NCI-H460 (cell line): Measurements from ENCODE around the gene ARHGAP6. TPM values are rescaled to one million over a fixed set of nuclear protein-coding genes. Genes with fewer than 3 reads are reported as not detected.
"Not testable (repeated sequence)": the region's sequence is repeated elsewhere in the genome, so short reads cannot be mapped to it uniquely, and the experiment has no call there.

Source experiments
- DNase-seq: peaks from one replicate; pipeline ENCODE4 v3.0.0-alpha.2; 2016; ENCODE audit warnings: low read depth; ENCODE audit errors: extremely low read depth
- total RNA-seq: library from RNA; depleted of rRNA; stranded (reverse); fragments of >200 nt; shearing (Covaris generic); gene quantifications from 2 replicates; pipeline ENCODE4 v1.2.3, GENCODE V29; 2014

Gene ARHGAP6
- total RNA-seq, 1 experiment from 2014 or later: 0.07 TPM

GRCh38 chrX:11648705-11649519 is 16.8 kb downstream of the ARHGAP6 start:
- no peak for DNase-seq

DNA sequence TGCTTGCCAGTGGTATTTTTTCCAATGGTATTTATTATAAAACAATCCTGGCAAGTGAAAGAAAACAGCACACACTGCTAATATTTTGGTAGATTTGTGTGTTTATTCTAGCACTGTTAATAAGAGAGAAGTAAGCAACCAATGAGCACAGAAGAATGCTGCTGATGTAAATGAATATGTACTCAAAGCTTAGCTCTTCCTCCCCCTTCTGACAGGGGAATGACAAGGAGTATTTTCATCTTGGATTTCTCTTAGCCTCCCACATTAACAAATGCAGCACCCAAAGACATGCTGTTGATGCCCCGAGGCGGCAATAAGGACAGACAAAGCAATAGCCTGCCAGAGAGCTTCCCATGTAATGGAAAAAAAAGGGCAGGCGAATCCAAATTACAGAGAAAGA is 18.6 kb downstream of the ARHGAP6 start:
- no peak for DNase-seq

GRCh38 chrX:11641349-11642065 is 24.2 kb downstream of the ARHGAP6 start:
- DNase-seq: no peak

DNA sequence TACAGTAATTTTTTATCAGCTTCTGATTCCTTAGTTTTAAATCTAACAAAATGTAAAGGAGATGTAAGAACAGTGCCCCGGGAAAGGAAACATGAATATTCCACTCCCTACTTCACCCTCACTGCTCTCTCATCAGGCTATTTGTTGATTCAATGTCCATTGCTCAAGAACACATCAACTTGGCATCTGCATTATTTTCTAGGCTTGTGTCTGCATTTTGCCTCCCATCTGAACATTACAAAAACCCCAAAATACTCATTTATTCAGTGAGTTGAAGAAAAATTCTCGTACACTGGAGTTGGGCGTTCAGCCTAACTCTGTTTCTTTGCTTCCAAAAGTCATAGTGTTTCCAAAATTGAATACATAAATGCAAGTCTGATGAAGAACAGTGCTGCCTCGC is 25.6 kb downstream of the ARHGAP6 start:
- no peak for DNase-seq

DNA sequence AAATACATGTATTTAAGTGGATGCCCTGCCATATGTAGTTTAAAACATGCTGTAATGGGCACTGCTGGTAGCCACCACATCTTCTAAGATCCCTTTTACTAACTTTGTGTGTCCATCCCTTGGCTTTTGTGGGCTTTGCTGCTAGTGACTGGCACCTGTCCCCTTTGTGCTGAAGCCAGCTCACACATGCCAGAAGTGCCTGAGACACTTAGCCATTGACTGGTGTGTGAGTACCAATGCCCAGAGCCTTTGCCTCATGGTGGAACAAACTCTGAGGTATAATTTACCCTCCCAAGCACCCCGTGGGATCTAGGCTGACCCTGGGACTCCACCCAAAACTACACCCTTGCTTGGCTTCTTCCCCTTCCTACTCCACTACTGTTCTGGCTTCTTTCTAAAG is 33.0 kb downstream of the ARHGAP6 start:
- no peak for DNase-seq

GRCh38 chrX:11629593-11630211 is 36.0 kb downstream of the ARHGAP6 start:
- DNase-seq: no peak

- DNase-seq: no peak
Measured at GRCh38 chrX:11628399-11628798, 37.3 kb downstream of the ARHGAP6 start.

GRCh38 chrX:11626351-11626750 is 39.4 kb downstream of the ARHGAP6 start:
- DNase-seq: no peak

DNA sequence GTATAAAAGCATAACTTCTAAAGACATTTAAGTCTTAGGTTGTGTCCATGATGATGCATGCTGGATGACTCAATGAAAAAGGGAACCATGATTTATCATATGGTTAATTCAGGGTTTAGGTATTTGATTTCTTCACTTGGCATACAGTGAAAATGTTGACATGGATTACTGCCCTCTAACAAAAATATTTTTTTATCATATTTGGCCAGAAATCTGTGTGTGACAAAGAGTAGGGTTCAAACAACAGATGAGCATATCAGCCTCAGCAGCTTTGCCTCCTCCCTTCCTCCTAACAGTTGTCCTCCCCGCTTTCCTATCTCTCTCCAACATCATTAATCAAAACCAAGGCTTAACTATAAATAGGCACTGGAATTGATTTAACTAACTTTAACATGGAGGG is 46.3 kb downstream of the ARHGAP6 start:
- DNase-seq: no peak

- DNase-seq: not testable (repeated sequence)
Measured at GRCh38 chrX:11614253-11614652, 51.5 kb downstream of the ARHGAP6 start.

GRCh38 chrX:11611965-11612364 is 53.8 kb downstream of the ARHGAP6 start:
- no peak for DNase-seq

DNA sequence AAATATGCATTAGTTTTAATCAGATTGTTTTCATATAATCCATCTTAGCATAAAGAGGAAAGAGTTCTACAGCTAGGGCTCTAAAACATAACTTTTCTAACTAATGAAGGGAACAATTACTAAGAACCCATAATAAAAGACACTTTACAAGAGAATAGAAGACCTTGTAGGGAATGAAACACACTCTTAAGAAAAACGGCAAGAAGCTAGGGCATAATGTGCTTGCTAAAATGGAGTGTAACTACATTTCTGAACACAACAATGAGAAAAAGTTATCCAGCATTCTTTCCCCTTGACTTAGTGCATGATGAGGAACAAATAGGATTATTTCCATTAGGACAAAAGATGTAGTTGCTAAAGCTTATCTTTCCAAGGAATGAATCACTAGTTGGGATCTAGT is 54.6 kb downstream of the ARHGAP6 start:
- DNase-seq: no peak

DNA sequence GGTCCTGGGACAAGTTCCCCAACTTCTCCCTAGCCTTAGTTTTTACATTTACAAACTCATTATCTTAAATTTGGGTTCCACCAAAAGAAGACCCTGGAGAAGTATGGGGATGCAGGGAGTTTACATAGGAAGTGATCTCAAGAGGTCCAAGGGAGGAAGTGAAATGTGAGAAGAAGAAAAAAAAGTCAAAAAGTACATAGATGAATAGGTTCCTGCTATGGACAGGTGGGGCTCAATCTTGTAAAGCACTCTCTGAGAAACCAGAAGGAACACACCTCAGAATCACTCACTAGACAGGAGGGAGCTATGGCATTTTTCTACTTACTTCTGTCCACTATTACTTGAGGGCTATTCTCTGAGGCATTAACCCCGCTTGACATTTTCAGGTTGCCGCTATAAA is 56.6 kb downstream of the ARHGAP6 start:
- no peak for DNase-seq

DNA sequence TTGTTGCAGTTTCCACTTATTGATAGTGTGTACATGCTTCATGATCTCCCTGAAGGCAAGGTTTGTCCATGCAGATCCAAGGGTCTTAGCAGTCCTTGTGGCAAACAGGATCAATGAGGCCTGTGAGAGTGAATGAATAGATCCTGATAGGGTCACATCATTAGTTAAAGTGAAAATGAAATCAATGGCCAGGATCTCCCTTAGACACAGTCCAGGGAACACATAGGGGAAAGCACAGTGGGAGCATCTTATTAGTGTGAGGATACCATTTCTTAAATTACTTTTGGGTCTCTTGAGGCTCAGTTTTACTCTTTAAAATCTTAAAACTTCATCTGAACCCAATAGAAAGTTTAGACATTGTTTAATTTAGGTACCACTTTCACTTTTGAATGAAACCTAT is 59.3 kb downstream of the ARHGAP6 start:
- DNase-seq: no peak

DNA sequence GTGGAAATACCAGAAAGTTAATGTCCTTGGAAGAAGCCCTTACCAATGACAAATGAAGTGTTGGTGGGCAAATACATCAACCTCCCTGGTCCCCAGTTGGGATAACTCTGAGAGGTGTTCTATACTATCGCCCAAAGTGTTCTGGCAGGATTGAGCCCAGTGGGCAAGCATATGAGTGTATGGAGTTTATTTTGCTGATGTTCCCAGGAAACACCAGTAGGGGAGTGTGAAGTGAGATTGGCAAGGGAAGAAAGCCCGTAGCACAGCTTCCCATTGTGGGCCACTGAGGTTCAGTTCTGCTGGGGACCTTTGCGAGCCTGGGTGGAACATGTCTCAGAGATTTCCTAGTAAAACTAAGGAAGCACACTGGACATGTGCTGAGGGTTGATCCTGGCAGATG is 65.1 kb downstream of the ARHGAP6 start:
- no peak for DNase-seq

DNA sequence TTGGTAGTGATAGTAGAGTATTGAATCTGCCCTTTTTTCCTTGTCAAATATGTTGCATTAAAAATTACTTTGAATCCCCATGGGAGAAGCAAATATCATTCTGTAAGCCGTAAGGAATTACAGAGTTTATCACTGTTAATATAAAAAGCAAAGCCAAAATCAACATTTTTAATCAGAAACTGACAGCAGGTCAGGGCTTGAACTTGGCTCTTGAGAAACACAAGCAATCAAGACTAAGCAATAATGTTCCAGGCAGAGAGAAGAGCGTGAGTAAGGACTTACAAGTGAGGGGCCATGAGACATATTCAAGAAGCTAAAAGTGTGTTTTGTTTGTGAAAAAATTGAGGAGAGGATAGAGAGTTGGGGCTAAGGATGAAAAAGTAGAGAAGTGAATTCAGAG is 68.2 kb downstream of the ARHGAP6 start:
- DNase-seq: no peak

GRCh38 chrX:11591723-11592346 is 73.9 kb downstream of the ARHGAP6 start:
- DNase-seq: no peak

DNA sequence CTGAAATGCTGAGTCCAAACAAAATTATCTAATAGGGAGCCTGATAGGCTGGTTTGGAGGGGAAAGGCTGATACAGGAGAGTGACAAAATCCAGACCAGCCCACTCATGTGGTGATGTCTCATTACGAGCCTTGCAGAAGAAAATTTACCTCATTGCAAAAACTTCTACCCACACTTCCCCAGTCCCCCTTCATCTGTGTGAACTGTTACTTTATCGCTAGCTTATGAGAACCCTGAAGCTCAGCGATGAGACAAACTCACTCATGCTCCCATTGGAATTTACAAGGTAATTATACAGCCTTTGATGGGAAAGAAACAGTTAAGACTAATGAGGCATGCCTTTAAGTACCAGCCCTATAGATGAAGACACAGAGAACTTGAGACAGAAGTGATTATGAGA is 76.1 kb downstream of the ARHGAP6 start:
- no peak for DNase-seq

DNA sequence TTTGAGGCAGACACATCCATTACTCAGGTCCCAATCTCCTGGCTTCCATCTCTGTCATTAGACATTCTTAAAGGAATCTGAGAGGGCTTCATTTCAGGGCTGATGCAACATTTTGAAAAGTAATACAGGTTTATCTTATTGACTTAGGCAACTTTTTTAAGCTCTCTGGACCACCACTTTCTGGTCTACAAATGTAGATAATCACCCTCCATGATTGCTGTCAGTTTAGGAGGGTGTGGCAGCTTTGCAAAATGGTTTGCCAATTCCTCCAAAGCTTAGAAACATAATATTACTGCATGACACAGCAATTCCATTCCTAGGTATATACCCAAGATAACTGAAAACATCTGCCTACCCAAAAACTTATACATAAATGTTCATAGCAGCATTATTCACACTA is 77.6 kb downstream of the ARHGAP6 start:
- no peak for DNase-seq

GRCh38 chrX:11585174-11585573 is 80.5 kb downstream of the ARHGAP6 start:
- no peak for DNase-seq

- DNase-seq: no peak
Measured at GRCh38 chrX:11580789-11581188, 84.9 kb downstream of the ARHGAP6 start.
